HG03442 (cell line): ENCODE data around the gene LSM4.

ENCODE experiments used
- ATAC-seq: cut with Tn5 transposase; IDR thresholded peaks from one replicate; pipeline ENCODE4 v1.9.1; 2021; ENCODE audit warnings: mild to moderate bottlenecking, moderate library complexity; ENCODE audit not compliant: unreplicated experiment

The LSM4 gene

GRCh38 chr19:18311502-18312091 is 11.3 kb downstream of the LSM4 start:
- no peak for ATAC-seq

GRCh38 chr19:18310966-18311365 is 11.9 kb downstream of the LSM4 start:
- no peak for ATAC-seq

GRCh38 chr19:18310118-18310909 is 12.6 kb downstream of the LSM4 start:
- no peak for ATAC-seq

GRCh38 chr19:18309525-18310064 is 13.3 kb downstream of the LSM4 start:
- ATAC-seq, result no peak

GRCh38 chr19:18308948-18309325 is 13.9 kb downstream of the LSM4 start:
- no peak for ATAC-seq

GRCh38 chr19:18308051-18308947 is 14.6 kb downstream of the LSM4 start:
- no peak for ATAC-seq

GRCh38 chr19:18307271-18307681 is 15.6 kb downstream of the LSM4 start:
- no peak for ATAC-seq

- ATAC-seq, result no peak
These were observed 16.0 kb downstream of the LSM4 start for GRCh38 chr19:18306888-18307260.

- no peak for ATAC-seq
These were observed 16.5 kb downstream of the LSM4 start for GRCh38 chr19:18306209-18306887.

GRCh38 chr19:18304458-18305310 is 18.2 kb downstream of the LSM4 start:
- ATAC-seq, result no peak

- ATAC-seq, result no peak
These were observed 18.7 kb downstream of the LSM4 start for GRCh38 chr19:18304208-18304457.

GRCh38 chr19:18301718-18302111 is 21.2 kb downstream of the LSM4 start:
- ATAC-seq, result no peak

- ATAC-seq, result no peak
These were observed 21.8 kb downstream of the LSM4 start for GRCh38 chr19:18300930-18301717.

GRCh38 chr19:18299654-18300053 is 23.2 kb downstream of the LSM4 start:
- ATAC-seq, result no peak

GRCh38 chr19:18298601-18299000 is 24.3 kb downstream of the LSM4 start:
- no peak for ATAC-seq

- ATAC-seq, result no peak
These were observed 25.6 kb downstream of the LSM4 start for GRCh38 chr19:18297308-18297707.

GRCh38 chr19:18295034-18295451 is 27.8 kb downstream of the LSM4 start:
- no peak for ATAC-seq

GRCh38 chr19:18294467-18294864 is 28.4 kb downstream of the LSM4 start:
- no peak for ATAC-seq
